KMS-11 (cell line): ENCODE measurements around the gene UBN2.

Experiments used
- H2AFZ ChIP-seq: fragments of 200-600 bp; sonication (generic); 2 replicates; pipeline ENCODE4 v1.6.1; 2016; ENCODE audit warnings: antibody characterized with exemption, mixed run types, low read depth
- H3K27ac ChIP-seq: fragments of 200-600 bp; sonication (generic); 2 replicates; pipeline ENCODE4 v1.6.1; 2016; ENCODE audit warnings: mild to moderate bottlenecking, mixed run types
- H3K27me3 ChIP-seq: fragments of 200-600 bp; sonication (generic); 2 replicates; pipeline ENCODE4 v1.6.1; 2017; ENCODE audit warnings: mild to moderate bottlenecking, low read depth, mixed run types, moderate library complexity; ENCODE audit not compliant: insufficient read depth
- H3K36me3 ChIP-seq: fragments of 200-600 bp; sonication (generic); 2 replicates; pipeline ENCODE4 v1.6.1; 2017; ENCODE audit warnings: mild to moderate bottlenecking, mixed run types; ENCODE audit not compliant: insufficient read depth
- H3K4me1 ChIP-seq: fragments of 200-600 bp; sonication (generic); 2 replicates; pipeline ENCODE4 v1.6.1; 2016; ENCODE audit warnings: mild to moderate bottlenecking, low read depth, mixed run types; ENCODE audit not compliant: poor library complexity, severe bottlenecking
- H3K4me2 ChIP-seq: fragments of 200-600 bp; sonication (generic); 2 replicates; pipeline ENCODE4 v1.7.0; 2016; ENCODE audit warnings: mild to moderate bottlenecking, mixed run types
- H3K4me3 ChIP-seq: fragments of 200-600 bp; sonication (generic); IDR thresholded peaks from 2 replicates; pipeline ENCODE4 v1.6.1; 2017; ENCODE audit warnings: low read depth, low read length, mixed read lengths; ENCODE audit not compliant: insufficient read depth
- H3K79me2 ChIP-seq: fragments of 200-600 bp; sonication (generic); 2 replicates; pipeline ENCODE4 v1.6.1; 2016; ENCODE audit warnings: low read depth, mixed run types; ENCODE audit not compliant: insufficient read depth
- H3K9ac ChIP-seq: fragments of 200-600 bp; sonication (generic); 2 replicates; pipeline ENCODE4 v1.6.1; 2016; ENCODE audit warnings: mild to moderate bottlenecking, mixed run types
- H4K20me1 ChIP-seq: fragments of 200-600 bp; sonication (generic); 2 replicates; pipeline ENCODE4 v1.6.1; 2016; ENCODE audit warnings: mild to moderate bottlenecking, mixed run types; ENCODE audit not compliant: insufficient read depth
- CTCF ChIP-seq: fragments of 200-600 bp; sonication (generic); conservative IDR thresholded peaks from 2 replicates; pipeline ENCODE4 v1.6.1; 2017; ENCODE audit warnings: low read depth, mild to moderate bottlenecking, antibody characterized with exemption, low read length, moderate library complexity, mixed read lengths

UBN2 gene

GRCh38 chr7:139340808-139341057 is 109.7 kb downstream of the UBN2 start:
- Histone ChIP-seq H3K9ac (peak overlapping the region; percentile 96), H3K4me2 (peak overlapping the region; percentile 90), H3K36me3 (no peaks in the 10 kb centered on the region), H3K27ac (peak overlapping the region; percentile 95), H3K4me1 (peaks cover 12% of the 10 kb centered on the region), H3K4me3 (peak overlapping the region; percentile 4), H4K20me1 (no peaks in the 10 kb centered on the region), H2AFZ (peak overlapping the region; percentile 76), H3K27me3 (no peaks in the 10 kb centered on the region), H3K79me2 (peaks cover 20% of the 10 kb centered on the region)
- TF ChIP-seq CTCF = no peak

GRCh38 chr7:139341058-139341775 is 110.2 kb downstream of the UBN2 start, which contains the start of gene FMC1:
TSS of gene FMC1 (plus strand) at chr7:139341337. CDS start at chr7:139341385, 48 bp downstream.
- Histone ChIP-seq H3K27ac (peak within 1 kb of the TSS; percentile 95), H3K4me2 (peak within 1 kb of the TSS; percentile 90), H3K9ac (peak within 1 kb of the TSS; percentile 96), H3K79me2 (peaks cover 20% of the 10 kb centered on the region), H3K36me3 (no peaks in the 10 kb centered on the region; the same call in 1 of the 2 replicates), H3K4me3 (peak within 1 kb of the TSS; percentile 66), H3K4me1 (peaks cover 12% of the 10 kb centered on the region), H3K27me3 (no peaks in the 10 kb centered on the region), H4K20me1 (no peaks in the 10 kb centered on the region), H2AFZ (peak within 1 kb of the TSS; percentile 76)
- TF ChIP-seq CTCF = peak; percentile 73

- Histone ChIP-seq H2AFZ (peak overlapping the region; percentile 76), H3K27me3 (no peaks in the 10 kb centered on the region), H4K20me1 (no peaks in the 10 kb centered on the region), H3K4me3 (peak overlapping the region; percentile 66), H3K27ac (peak overlapping the region; percentile 95), H3K36me3 (no peaks in the 10 kb centered on the region; the same call in 1 of the 2 replicates), H3K4me1 (peaks cover 12% of the 10 kb centered on the region), H3K4me2 (peak overlapping the region; percentile 90), H3K79me2 (peaks cover 20% of the 10 kb centered on the region), H3K9ac (peak overlapping the region; percentile 96)
- no peak for TF ChIP-seq CTCF
These were observed 110.8 kb downstream of the UBN2 start for GRCh38 chr7:139341776-139342226.

- H3K27me3 ChIP-seq = no peaks in the 10 kb centered on the region
- no peak overlapping the region for H3K4me2 ChIP-seq
- no peak overlapping the region for H3K4me3 ChIP-seq
- peaks cover 20% of the 10 kb centered on the region for H3K79me2 ChIP-seq
- no peaks in the 10 kb centered on the region for H4K20me1 ChIP-seq
- H3K4me1 ChIP-seq = peaks cover 12% of the 10 kb centered on the region
- no peak for TF ChIP-seq CTCF
- H3K36me3 ChIP-seq = no peaks in the 10 kb centered on the region; the same call in 1 of the 2 replicates
- no peak overlapping the region for H2AFZ ChIP-seq
- H3K27ac ChIP-seq = no peak overlapping the region
- no peak overlapping the region for H3K9ac ChIP-seq
These were observed 114.0 kb downstream of the UBN2 start for GRCh38 chr7:139345042-139345441.
